GM19043 (cell line): ENCODE data around the gene KIAA1671.

ENCODE experiments used
- ATAC-seq: cut with Tn5 transposase; IDR thresholded peaks from one replicate; pipeline ENCODE4 v1.9.1; 2021; ENCODE audit warnings: low read depth; ENCODE audit not compliant: unreplicated experiment

KIAA1671 gene

GRCh38 chr22:25061605-25062376, 109.3 kb downstream of the KIAA1671 start:
- no peak for ATAC-seq

- ATAC-seq, result no peak
These were observed 110.0 kb downstream of the KIAA1671 start for GRCh38 chr22:25062386-25063085.

- no peak for ATAC-seq
These were observed 112.5 kb downstream of the KIAA1671 start for GRCh38 chr22:25064894-25065560.

GRCh38 chr22:25066861-25067435, 114.4 kb downstream of the KIAA1671 start:
- ATAC-seq, result no peak

- ATAC-seq, result no peak
These were observed 115.4 kb downstream of the KIAA1671 start for GRCh38 chr22:25067851-25068421.

- no peak for ATAC-seq
These were observed 116.2 kb downstream of the KIAA1671 start for GRCh38 chr22:25068707-25069106.

- ATAC-seq, result no peak
These were observed 116.9 kb downstream of the KIAA1671 start for GRCh38 chr22:25069426-25069757.

GRCh38 chr22:25069758-25070481, 117.4 kb downstream of the KIAA1671 start:
- no peak for ATAC-seq

GRCh38 chr22:25070956-25071355, 118.4 kb downstream of the KIAA1671 start:
- no peak for ATAC-seq

- ATAC-seq, result no peak
These were observed 119.2 kb downstream of the KIAA1671 start for GRCh38 chr22:25071720-25072119.

- ATAC-seq, result no peak
These were observed 119.9 kb downstream of the KIAA1671 start for GRCh38 chr22:25072406-25072805.

- ATAC-seq, result no peak
These were observed 123.8 kb downstream of the KIAA1671 start for GRCh38 chr22:25076336-25076735.

- no peak for ATAC-seq
These were observed 124.5 kb downstream of the KIAA1671 start for GRCh38 chr22:25077056-25077455.

- ATAC-seq, result no peak
These were observed 125.4 kb downstream of the KIAA1671 start for GRCh38 chr22:25077964-25078363.

GRCh38 chr22:25078591-25078990, 126.1 kb downstream of the KIAA1671 start:
- no peak for ATAC-seq

GRCh38 chr22:25080855-25081254, 128.3 kb downstream of the KIAA1671 start:
- no peak for ATAC-seq

GRCh38 chr22:25081409-25081824, 128.9 kb downstream of the KIAA1671 start:
- no peak for ATAC-seq

GRCh38 chr22:25082096-25082495, 129.6 kb downstream of the KIAA1671 start:
- ATAC-seq, result no peak

GRCh38 chr22:25083056-25083806, 130.7 kb downstream of the KIAA1671 start:
- no peak for ATAC-seq

GRCh38 chr22:25083807-25084200, 131.3 kb downstream of the KIAA1671 start:
- no peak for ATAC-seq
